Uterus (tissue), 4 donors: ENCODE measurements around the gene KCNMB2. TPM values are rescaled to one million over a fixed set of nuclear protein-coding genes. Genes with fewer than 3 reads are reported as not detected.
"Not testable (repeated sequence)": the region's sequence is repeated elsewhere in the genome, so short reads cannot be mapped to it uniquely, and the experiment has no call there.

Source experiments
- DNase-seq, 2 donors: peaks; one replicate each; pipeline ENCODE4 v3.0.0-alpha.2; 2019 to 2020
- H3K27ac ChIP-seq, 2 donors: fragments of 200-600 bp; sonication (generic); 1 replicate in 1 of 2; 2 replicates in 1 of 2; pipeline ENCODE4 v1.5.1; 2016 to 2018
- H3K27me3 ChIP-seq, 2 donors: fragments of 200-600 bp; sonication (generic); one replicate each; pipeline ENCODE4 v1.5.1; 2018 to 2019; ENCODE audit warnings: control low read depth in 1 of 2
- H3K36me3 ChIP-seq, 2 donors: fragments of 200-600 bp; sonication (generic); one replicate each; pipeline ENCODE4 v1.5.1; 2019; ENCODE audit warnings: control low read depth in 1 of 2
- H3K4me1 ChIP-seq, 2 donors: fragments of 200-600 bp; sonication (generic); one replicate each; pipeline ENCODE4 v1.5.1; 2018 to 2019; ENCODE audit warnings: control low read depth in 1 of 2
- H3K4me3 ChIP-seq, 2 donors: fragments of 200-600 bp; sonication (generic); 1 replicate in 1 of 2; 2 replicates in 1 of 2; pipeline ENCODE4 v1.5.1; 2018 to 2019; ENCODE audit warnings: mild to moderate bottlenecking in 1 of 2
- H3K9me3 ChIP-seq, 2 donors: fragments of 200-600 bp; sonication (generic); one replicate each; pipeline ENCODE4 v1.5.1; 2019; ENCODE audit warnings: control low read depth in 1 of 2
- POLR2A ChIP-seq, 2 donors: fragments of 450-650 bp; IDR thresholded peaks; one replicate each; pipeline ENCODE4 v1.6.1; 2016; ENCODE audit warnings: antibody characterized with exemption in 2 of 2, mild to moderate bottlenecking in 1 of 2, moderate library complexity in 1 of 2
- intact Hi-C: fragments of 100-400 bp; cut with DNase I; formaldehyde crosslinking; loops from one replicate; pipeline ENCODE4 v1.15.1; 2023; ENCODE audit warnings: low total_unique reads
- total RNA-seq, 4 donors: library from RNA; depleted of rRNA in 3 of 4; stranded (reverse); fragments of >200 nt in 3 of 4; gene quantifications; one replicate each; pipeline versions ENCODE4 v1.1.0 to v1.2.4, GENCODE V29; 2014 to 2023
- TF ChIP-seq, protein P1 (sequence below), 4 experiments: fragments of 200-600 bp in 2 of 4; fragments of 450-650 bp in 2 of 4; sonication (generic) in 2 of 4; IDR thresholded peaks; one replicate each; pipeline ENCODE4 v1.5.1; 2016 to 2019; ENCODE audit warnings: antibody characterized with exemption in 4 of 4, mild to moderate bottlenecking in 2 of 4, moderate library complexity in 1 of 4
- donor health status: DM: yes; HTN: yes; CAD: no.

Gene KCNMB2
- total RNA-seq, 4 donors from 2014 or later, result 0.29 to 12.7 (median 1.4) TPM

DNA sequence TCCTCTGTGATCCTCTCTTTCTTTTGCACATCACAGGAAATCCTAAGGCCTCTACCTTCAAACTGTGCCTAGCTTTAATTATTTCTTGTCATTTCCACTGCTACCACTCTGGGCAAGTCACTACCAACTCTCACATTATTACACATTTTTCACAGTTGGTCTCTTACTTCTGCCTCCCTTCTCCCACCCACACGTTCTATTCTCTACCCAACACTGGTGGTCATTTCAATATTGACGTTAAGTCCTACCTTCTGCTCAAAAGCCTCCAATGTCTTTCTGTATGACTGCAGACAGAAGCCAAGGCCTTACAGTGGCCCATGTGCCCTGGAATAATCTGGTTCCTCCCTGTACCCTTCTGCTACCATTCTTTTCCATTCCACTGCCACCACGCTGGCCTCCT is 3.9 kb downstream of the KCNMB2 start:
- no peaks in the 10 kb centered on the region for H3K4me1 ChIP-seq
- TF ChIP-seq POLR2A (IDR thresholded peaks at IDR 0.05), result no peak
- TF ChIP-seq, protein P1, sequence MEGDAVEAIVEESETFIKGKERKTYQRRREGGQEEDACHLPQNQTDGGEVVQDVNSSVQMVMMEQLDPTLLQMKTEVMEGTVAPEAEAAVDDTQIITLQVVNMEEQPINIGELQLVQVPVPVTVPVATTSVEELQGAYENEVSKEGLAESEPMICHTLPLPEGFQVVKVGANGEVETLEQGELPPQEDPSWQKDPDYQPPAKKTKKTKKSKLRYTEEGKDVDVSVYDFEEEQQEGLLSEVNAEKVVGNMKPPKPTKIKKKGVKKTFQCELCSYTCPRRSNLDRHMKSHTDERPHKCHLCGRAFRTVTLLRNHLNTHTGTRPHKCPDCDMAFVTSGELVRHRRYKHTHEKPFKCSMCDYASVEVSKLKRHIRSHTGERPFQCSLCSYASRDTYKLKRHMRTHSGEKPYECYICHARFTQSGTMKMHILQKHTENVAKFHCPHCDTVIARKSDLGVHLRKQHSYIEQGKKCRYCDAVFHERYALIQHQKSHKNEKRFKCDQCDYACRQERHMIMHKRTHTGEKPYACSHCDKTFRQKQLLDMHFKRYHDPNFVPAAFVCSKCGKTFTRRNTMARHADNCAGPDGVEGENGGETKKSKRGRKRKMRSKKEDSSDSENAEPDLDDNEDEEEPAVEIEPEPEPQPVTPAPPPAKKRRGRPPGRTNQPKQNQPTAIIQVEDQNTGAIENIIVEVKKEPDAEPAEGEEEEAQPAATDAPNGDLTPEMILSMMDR (IDR thresholded peaks at IDR 0.05), result no peak
- H3K27ac ChIP-seq, result no peak overlapping the region
- no peak overlapping the region for H3K4me3 ChIP-seq
- no peak for DNase-seq
- H3K9me3 ChIP-seq, result no peaks in the 10 kb centered on the region
- H3K27me3 ChIP-seq, result no peaks in the 10 kb centered on the region
- intact Hi-C loops, result no loop called here
- H3K36me3 ChIP-seq, result no peaks in the 10 kb centered on the region

DNA sequence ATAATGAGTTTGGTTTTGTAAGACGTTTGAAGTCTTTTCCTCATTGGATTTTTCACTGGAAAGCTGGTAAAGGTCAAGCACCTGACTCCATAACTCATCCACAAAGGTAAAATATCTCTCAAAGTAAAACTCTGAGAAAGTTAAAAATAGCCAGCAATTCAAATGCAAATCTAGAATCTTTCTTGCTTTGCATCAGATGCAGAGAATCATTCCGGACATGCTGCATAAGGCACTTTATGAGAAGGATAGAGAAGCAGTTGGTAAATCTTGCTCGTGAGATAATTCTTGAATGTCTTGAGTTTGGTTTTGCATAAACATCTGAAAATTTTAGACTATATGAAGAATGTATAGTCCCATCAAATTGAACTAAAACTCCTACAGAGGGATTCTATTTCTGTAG is 9.1 kb downstream of the KCNMB2 start:
- TF ChIP-seq, protein P1 (IDR thresholded peaks at IDR 0.05), result no peak
- no peak for TF ChIP-seq POLR2A (IDR thresholded peaks at IDR 0.05)
- intact Hi-C loops, result no loop called here
- H3K36me3 ChIP-seq, result no peaks in the 10 kb centered on the region
- H3K4me1 ChIP-seq, result no peaks in the 10 kb centered on the region
- H3K4me3 ChIP-seq, result no peak overlapping the region
- no peaks in the 10 kb centered on the region for H3K27me3 ChIP-seq
- H3K9me3 ChIP-seq, result no peaks in the 10 kb centered on the region
- DNase-seq, result no peak
- H3K27ac ChIP-seq, result no peak overlapping the region

DNA sequence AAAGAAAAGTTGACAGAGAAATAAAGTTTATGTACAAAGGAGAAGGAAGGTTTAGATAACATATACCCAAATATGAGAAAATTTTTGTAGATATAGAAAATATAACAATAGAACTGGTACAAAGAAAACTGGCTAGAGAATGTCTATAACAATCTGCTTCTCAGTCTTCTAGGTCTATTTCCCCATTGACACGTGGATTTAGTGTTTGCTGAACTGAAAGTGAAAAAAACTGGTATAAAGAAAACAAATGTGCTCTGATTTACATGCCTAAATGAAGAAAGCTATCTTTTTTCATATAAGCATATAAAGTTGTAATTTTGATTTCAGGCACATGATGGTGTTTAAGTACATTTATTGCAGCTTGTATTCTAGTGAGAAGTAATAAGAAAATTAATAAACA is 9.8 kb downstream of the KCNMB2 start:
- TF ChIP-seq POLR2A (IDR thresholded peaks at IDR 0.05), result no peak
- TF ChIP-seq, protein P1 (IDR thresholded peaks at IDR 0.05), result no peak

DNA sequence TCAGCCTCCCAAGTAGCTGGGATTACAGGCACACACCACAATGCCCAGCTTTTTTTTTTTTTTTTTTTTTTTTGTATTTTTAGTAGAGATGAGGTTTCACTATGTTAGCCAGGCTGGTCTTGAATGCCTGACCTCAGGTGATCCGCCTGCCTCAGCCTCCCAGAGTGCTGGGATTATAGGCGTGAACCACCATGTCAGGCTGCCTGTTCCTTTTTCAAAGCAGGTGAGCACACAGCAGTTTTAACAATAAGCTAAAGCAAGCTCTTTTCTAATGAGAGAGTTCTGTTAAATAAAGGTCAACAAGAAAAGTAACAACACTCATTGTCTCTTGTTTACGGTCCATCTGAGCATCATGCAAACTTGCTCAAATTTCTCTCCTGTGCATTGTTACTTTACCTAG is 13.2 kb downstream of the KCNMB2 start:
- H3K27me3 ChIP-seq, result not testable (repeated sequence)

More for the DNA sequence above, 9.8 kb downstream of the KCNMB2 start:
- Histone ChIP-seq H3K27me3 (no peaks in the 10 kb centered on the region), H3K36me3 (no peaks in the 10 kb centered on the region), H3K4me3 (no peak overlapping the region), H3K4me1 (no peaks in the 10 kb centered on the region), H3K9me3 (no peaks in the 10 kb centered on the region), H3K27ac (no peak overlapping the region)
- intact Hi-C loops, result no loop called here
- no peak for DNase-seq

DNA sequence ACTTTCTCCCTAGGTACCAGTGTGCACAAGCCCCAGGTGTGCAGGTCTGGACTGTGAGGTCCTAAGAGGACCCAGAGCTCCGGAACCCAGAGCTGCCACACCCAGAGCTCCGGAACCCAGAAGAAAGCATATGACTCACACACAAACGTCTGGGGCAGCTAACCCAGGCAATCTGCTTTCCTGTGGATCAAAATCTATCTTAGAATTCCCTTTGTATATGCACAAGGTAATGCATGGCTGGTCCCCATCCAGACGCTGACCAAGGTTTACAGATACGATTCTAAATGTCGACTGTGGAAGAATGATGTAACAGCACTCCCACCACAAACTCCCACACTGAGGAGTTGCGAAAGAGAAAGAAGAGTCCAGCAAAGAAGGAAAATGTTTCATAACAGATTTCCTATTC is 15.7 kb downstream of the KCNMB2 start:
- intact Hi-C loops, result no loop called here
- Histone ChIP-seq H3K27ac (peak overlapping the region in 1 of 2 donors; percentile 31), H3K4me3 (no peak overlapping the region), H3K27me3 (no peaks in the 10 kb centered on the region), H3K9me3 (no peaks in the 10 kb centered on the region), H3K36me3 (no peaks in the 10 kb centered on the region), H3K4me1 (no peaks in the 10 kb centered on the region)
- TF ChIP-seq, protein P1 (IDR thresholded peaks at IDR 0.05), result no peak
- TF ChIP-seq POLR2A (IDR thresholded peaks at IDR 0.05), result no peak
- DNase-seq, result peak; percentile 44 to 45

More for the DNA sequence above, 13.2 kb downstream of the KCNMB2 start:
- H3K4me1 ChIP-seq, intact Hi-C loops, H3K27ac ChIP-seq, DNase-seq, H3K9me3 ChIP-seq, H3K36me3 ChIP-seq, H3K4me3 ChIP-seq: not testable (repeated sequence)

DNA sequence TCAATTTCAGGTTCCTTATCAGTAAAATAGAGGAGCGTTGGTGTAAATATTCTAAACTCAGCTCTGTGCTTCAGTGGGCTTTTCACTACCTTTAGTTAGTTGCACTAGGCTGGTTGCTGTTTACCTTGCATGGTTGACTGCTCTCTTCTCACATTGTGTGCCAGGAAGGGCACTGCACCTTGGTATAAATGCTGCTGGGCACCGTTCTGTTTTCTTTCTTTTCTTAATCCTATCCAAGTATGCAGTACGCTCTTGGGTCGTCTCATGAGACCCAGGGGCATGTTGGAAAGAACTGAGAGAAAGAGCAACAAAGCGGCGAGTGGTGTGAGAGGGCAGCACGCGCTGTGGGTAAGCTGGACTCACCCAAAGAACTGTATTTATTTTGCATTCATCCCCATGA is 22.4 kb downstream of the KCNMB2 start:
- TF ChIP-seq, protein P1 (IDR thresholded peaks at IDR 0.05), result no peak
- TF ChIP-seq POLR2A (IDR thresholded peaks at IDR 0.05), result no peak
- H3K9me3 ChIP-seq, result no peaks in the 10 kb centered on the region
- H3K27ac ChIP-seq, result no peak overlapping the region
- H3K4me1 ChIP-seq, result no peaks in the 10 kb centered on the region
- no peaks in the 10 kb centered on the region for H3K27me3 ChIP-seq
- H3K36me3 ChIP-seq, result no peaks in the 10 kb centered on the region
- peak overlapping the region in 1 of 2 donors; percentile 0 for H3K4me3 ChIP-seq
- intact Hi-C loops, result no loop called here
- DNase-seq, result no peak
